Measurements from ENCODE around the gene FOXP2.

DNA sequence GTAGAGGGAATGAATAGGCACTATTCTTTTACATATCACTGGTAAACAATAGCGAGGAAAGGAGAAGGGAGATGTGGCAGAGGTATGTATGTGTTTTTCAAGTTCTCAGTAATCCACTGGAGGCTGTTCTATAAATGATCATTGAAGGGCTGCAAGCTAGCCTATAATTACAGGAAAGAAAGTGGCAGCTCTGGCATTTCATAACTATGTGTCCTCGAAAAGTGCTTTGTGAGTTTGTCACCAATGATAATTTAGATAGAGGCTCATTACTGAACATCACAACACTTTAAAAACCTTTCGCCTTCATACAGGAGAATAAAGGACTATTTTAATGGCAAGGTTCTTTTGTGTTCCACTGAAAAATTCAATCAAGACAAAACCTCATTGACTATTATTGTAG, 235.1 kb downstream of the FOXP2 start:
- TF ChIP-seq, protein P1, sequence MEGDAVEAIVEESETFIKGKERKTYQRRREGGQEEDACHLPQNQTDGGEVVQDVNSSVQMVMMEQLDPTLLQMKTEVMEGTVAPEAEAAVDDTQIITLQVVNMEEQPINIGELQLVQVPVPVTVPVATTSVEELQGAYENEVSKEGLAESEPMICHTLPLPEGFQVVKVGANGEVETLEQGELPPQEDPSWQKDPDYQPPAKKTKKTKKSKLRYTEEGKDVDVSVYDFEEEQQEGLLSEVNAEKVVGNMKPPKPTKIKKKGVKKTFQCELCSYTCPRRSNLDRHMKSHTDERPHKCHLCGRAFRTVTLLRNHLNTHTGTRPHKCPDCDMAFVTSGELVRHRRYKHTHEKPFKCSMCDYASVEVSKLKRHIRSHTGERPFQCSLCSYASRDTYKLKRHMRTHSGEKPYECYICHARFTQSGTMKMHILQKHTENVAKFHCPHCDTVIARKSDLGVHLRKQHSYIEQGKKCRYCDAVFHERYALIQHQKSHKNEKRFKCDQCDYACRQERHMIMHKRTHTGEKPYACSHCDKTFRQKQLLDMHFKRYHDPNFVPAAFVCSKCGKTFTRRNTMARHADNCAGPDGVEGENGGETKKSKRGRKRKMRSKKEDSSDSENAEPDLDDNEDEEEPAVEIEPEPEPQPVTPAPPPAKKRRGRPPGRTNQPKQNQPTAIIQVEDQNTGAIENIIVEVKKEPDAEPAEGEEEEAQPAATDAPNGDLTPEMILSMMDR (IDR thresholded peaks at IDR 0.05), result no peak
- TF ChIP-seq EZH2phosphoT487 (IDR thresholded peaks at IDR 0.05) (no peak), EZH2 (IDR thresholded peaks at IDR 0.05) (no peak)
